Uterus (tissue), 4 donors: ENCODE results near the gene AFG1L. TPM values are rescaled to one million over a fixed set of nuclear protein-coding genes. Genes with fewer than 3 reads are reported as not detected.

Experiments
- DNase-seq, 2 donors: peaks; one replicate each; pipeline ENCODE4 v3.0.0-alpha.2; 2019 to 2020
- H3K27ac ChIP-seq, 2 donors: fragments of 200-600 bp; sonication (generic); 1 replicate in 1 of 2; 2 replicates in 1 of 2; pipeline ENCODE4 v1.5.1; 2016 to 2018
- H3K27me3 ChIP-seq, 2 donors: fragments of 200-600 bp; sonication (generic); one replicate each; pipeline ENCODE4 v1.5.1; 2018 to 2019; ENCODE audit warnings: control low read depth in 1 of 2
- H3K36me3 ChIP-seq, 2 donors: fragments of 200-600 bp; sonication (generic); one replicate each; pipeline ENCODE4 v1.5.1; 2019; ENCODE audit warnings: control low read depth in 1 of 2
- H3K4me1 ChIP-seq, 2 donors: fragments of 200-600 bp; sonication (generic); one replicate each; pipeline ENCODE4 v1.5.1; 2018 to 2019; ENCODE audit warnings: control low read depth in 1 of 2
- H3K4me3 ChIP-seq, 2 donors: fragments of 200-600 bp; sonication (generic); 1 replicate in 1 of 2; 2 replicates in 1 of 2; pipeline ENCODE4 v1.5.1; 2018 to 2019; ENCODE audit warnings: mild to moderate bottlenecking in 1 of 2
- H3K9me3 ChIP-seq, 2 donors: fragments of 200-600 bp; sonication (generic); one replicate each; pipeline ENCODE4 v1.5.1; 2019; ENCODE audit warnings: control low read depth in 1 of 2
- CTCF ChIP-seq, 4 experiments: fragments of 200-600 bp in 2 of 4; fragments of 450-650 bp in 2 of 4; sonication (generic) in 2 of 4; IDR thresholded peaks; one replicate each; pipeline ENCODE4 v1.5.1; 2016 to 2019; ENCODE audit warnings: antibody characterized with exemption in 4 of 4, mild to moderate bottlenecking in 2 of 4, moderate library complexity in 1 of 4
- POLR2A ChIP-seq, 2 donors: fragments of 450-650 bp; IDR thresholded peaks; one replicate each; pipeline ENCODE4 v1.6.1; 2016; ENCODE audit warnings: antibody characterized with exemption in 2 of 2, mild to moderate bottlenecking in 1 of 2, moderate library complexity in 1 of 2
- intact Hi-C: fragments of 100-400 bp; cut with DNase I; formaldehyde crosslinking; loops from one replicate; pipeline ENCODE4 v1.15.1; 2023; ENCODE audit warnings: low total_unique reads
- total RNA-seq, 4 donors: library from RNA; depleted of rRNA in 3 of 4; stranded (reverse); fragments of >200 nt in 3 of 4; gene quantifications; one replicate each; pipeline versions ENCODE4 v1.1.0 to v1.2.4, GENCODE V29; 2014 to 2023
- donor health status: DM: yes; HTN: yes; CAD: no.

The AFG1L gene
- total RNA-seq, 4 donors from 2014 or later: under 0.01 to 9.4 (median 5.2) TPM

- Histone ChIP-seq H3K4me3 (peak overlapping the region in 1 of 2 donors; percentile 18), H3K4me1 (peaks cover 8 to 23% of the 10 kb centered on the region in 2 donors)
These were observed 270.4 kb downstream of the AFG1L start for GRCh38 chr6:108565091-108565766.

GRCh38 chr6:108565893-108566292, 271.0 kb downstream of the AFG1L start:
- Histone ChIP-seq H3K36me3 (no peaks in the 10 kb centered on the region), H3K27me3 (no peaks in the 10 kb centered on the region), H3K9me3 (no peaks in the 10 kb centered on the region), H3K27ac (peak overlapping the region; percentile 99 to 100), H3K4me3 (no peak overlapping the region), H3K4me1 (peaks cover 8 to 23% of the 10 kb centered on the region in 2 donors)
- TF ChIP-seq CTCF (IDR thresholded peaks at IDR 0.05) (peak in 2 of 4 experiments; percentile 34 to 54), POLR2A (IDR thresholded peaks at IDR 0.05) (peak in 1 of 2 donors; percentile 6)
- intact Hi-C loops: loop anchor here (10.0 kb wide), 1 partner anchor 109 kb away; no protein-coding TSS in a partner anchor
- peak; percentile 61 to 87 for DNase-seq

More at GRCh38 chr6:108565091-108565766, 270.4 kb downstream of the AFG1L start:
- TF ChIP-seq POLR2A (IDR thresholded peaks at IDR 0.05) (no peak), CTCF (IDR thresholded peaks at IDR 0.05) (no peak)
- intact Hi-C loops: loop anchor here (10.0 kb wide), 1 partner anchor 110 kb away; no protein-coding TSS in a partner anchor
- Histone ChIP-seq H3K9me3 (no peaks in the 10 kb centered on the region), H3K27ac (peak overlapping the region; percentile 99 to 100), H3K27me3 (no peaks in the 10 kb centered on the region), H3K36me3 (no peaks in the 10 kb centered on the region)
- DNase-seq: no peak

- Histone ChIP-seq H3K27me3 (no peaks in the 10 kb centered on the region), H3K4me3 (no peak overlapping the region), H3K36me3 (no peaks in the 10 kb centered on the region), H3K27ac (peak overlapping the region; percentile 99 to 100), H3K9me3 (no peaks in the 10 kb centered on the region), H3K4me1 (peaks cover 8 to 27% of the 10 kb centered on the region in 2 donors)
- no peak for TF ChIP-seq POLR2A (IDR thresholded peaks at IDR 0.05)
- TF ChIP-seq CTCF (IDR thresholded peaks at IDR 0.05): no peak
- intact Hi-C loops: loop anchor here (10.0 kb wide), 1 partner anchor 108 kb away; no protein-coding TSS in a partner anchor
- DNase-seq: no peak
These were observed 271.6 kb downstream of the AFG1L start for GRCh38 chr6:108566406-108566805.

- peaks cover 10 to 36% of the 10 kb centered on the region in 2 donors for H3K4me1 ChIP-seq
- no peaks in the 10 kb centered on the region for H3K36me3 ChIP-seq
- H3K27me3 ChIP-seq: no peaks in the 10 kb centered on the region
- no peaks in the 10 kb centered on the region for H3K9me3 ChIP-seq
- H3K27ac ChIP-seq: peak overlapping the region; percentile 99 to 100
- intact Hi-C loops: loop anchor here (10.0 kb wide), 1 partner anchor 107 kb away; no protein-coding TSS in a partner anchor
- no peak overlapping the region for H3K4me3 ChIP-seq
- no peak for DNase-seq
- no peak for TF ChIP-seq CTCF (IDR thresholded peaks at IDR 0.05)
- no peak for TF ChIP-seq POLR2A (IDR thresholded peaks at IDR 0.05)
These were observed 273.2 kb downstream of the AFG1L start for GRCh38 chr6:108568101-108568500.
